Ovary (tissue), 9 donors: ENCODE results near the gene SRP72. TPM values are rescaled to one million over a fixed set of nuclear protein-coding genes. Genes with fewer than 3 reads are reported as not detected.

Source experiments
- DNase-seq, 5 donors: peaks; one replicate each; pipeline ENCODE4 v3.0.0-alpha.2; 2019 to 2020
- H3K27ac ChIP-seq, 2 donors: fragments of 200-600 bp; one replicate each; pipeline versions ENCODE4 v1.5.1 to v1.8.0; 2019 to 2022
- H3K27me3 ChIP-seq: fragments of 200-600 bp; one replicate; pipeline ENCODE4 v1.8.0; 2022
- H3K36me3 ChIP-seq: fragments of 200-600 bp; sonication (generic); one replicate; pipeline ENCODE4 v1.5.1; 2019
- H3K4me1 ChIP-seq: one replicate; pipeline ENCODE4 v1.8.1; 2013; ENCODE audit warnings: mild to moderate bottlenecking, moderate library complexity; ENCODE audit not compliant: insufficient read depth
- H3K4me3 ChIP-seq: fragments of 200-600 bp; sonication (generic); one replicate; pipeline ENCODE4 v1.5.1; 2017
- H3K9me3 ChIP-seq, 2 donors: fragments of 200-600 bp in 1 of 2; sonication (generic) in 1 of 2; one replicate each; pipeline versions ENCODE4 v1.5.1 to v1.8.1; 2013 to 2019; ENCODE audit warnings: mild to moderate bottlenecking in 1 of 2, moderate library complexity in 1 of 2
- EP300 ChIP-seq: sonication (generic); formaldehyde crosslinking; IDR thresholded peaks from one replicate; pipeline ENCODE4 v1.6.1; 2017; ENCODE audit warnings: antibody characterized with exemption
- POLR2A ChIP-seq: fragments of 450-650 bp; IDR thresholded peaks from one replicate; pipeline ENCODE4 v1.6.1; 2017; ENCODE audit warnings: antibody characterized with exemption, mild to moderate bottlenecking, moderate library complexity
- WGBS, 3 donors: extraction: QIAGEN DNeasy Blood & Tissue Kit in 1 of 3; methylation state at CpG; one replicate each; pipeline versions ENCODE4 v1.1.5 to v1.1.7; 2013 to 2017; 5-methylcytosine and 5-hydroxymethylcytosine counted together
- intact Hi-C, 4 donors: fragments of 100-400 bp; cut with DNase I; formaldehyde crosslinking; loops; one replicate each; pipeline versions ENCODE4 v1.11.0 to v1.15.1; 2022 to 2023
- polyA plus RNA-seq, 2 donors: library from polyadenylated mRNA; stranded (reverse); fragments of 200-250 nt in 1 of 2; fragments of 350-450 nt in 1 of 2; fragmentation: Illumina TruSeq in 1 of 2; extraction: RNeasy Lipid Tissue Mini Kit (QIAGEN cat#74804) in 1 of 2; gene quantifications; one replicate each; pipeline ENCODE4 v1.2.3, GENCODE V29; 2013 to 2014
- total RNA-seq, 7 donors: library from RNA; depleted of rRNA in 2 of 7; stranded (reverse); fragments of >200 nt in 2 of 7; fragmentation: NEBNext Ultra II Directional in 3 of 7; extraction: Animal tissue kit (Norgen Biotek cat#: 25700) in 3 of 7; gene quantifications; one replicate each; pipeline versions ENCODE4 v1.1.0 to v1.2.4, GENCODE V29; 2016 to 2023
- TF ChIP-seq, protein P1 (sequence below), 3 donors: fragments of 450-650 bp in 2 of 3; fragments of 200-600 bp in 1 of 3; IDR thresholded peaks; one replicate each; pipeline versions ENCODE4 v1.5.1 to v1.8.0; 2016 to 2022; ENCODE audit warnings: antibody characterized with exemption in 3 of 3, mild to moderate bottlenecking in 1 of 3
- donor health status: DM: no; HTN: no; CAD: no; lungs with moderate emphysema.
- donor health status: DM: no; HTN: no; CAD: no.
- donor health status: Bipolar disorder and iron deficiency.
- donor health status: DM: yes; HTN: yes; CAD: no.
- donor health status: DM: no; HTN: no; CAD: no.
- donor health status: DM: yes; HTN: yes; CAD: no.

The SRP72 gene
- total and polyA plus RNA-seq, 9 donors = 33.8 to 128 (median 86.3) TPM

GRCh38 chr4:56477192-56477702 lies 9.8 kb downstream of the SRP72 start:
- H3K36me3 ChIP-seq = no peaks in the 10 kb centered on the region
- whole genome bisulfite sequencing, 3 donors = 86 to 94% (median 92%) methylated on average over 5 of the region's 5 CpGs
- intact Hi-C loops = no loop called here
- no peak overlapping the region for H3K4me3 ChIP-seq
- H3K27ac ChIP-seq = no peak overlapping the region
- TF ChIP-seq EP300 = no peak
- no peak for TF ChIP-seq POLR2A
- TF ChIP-seq, protein P1, sequence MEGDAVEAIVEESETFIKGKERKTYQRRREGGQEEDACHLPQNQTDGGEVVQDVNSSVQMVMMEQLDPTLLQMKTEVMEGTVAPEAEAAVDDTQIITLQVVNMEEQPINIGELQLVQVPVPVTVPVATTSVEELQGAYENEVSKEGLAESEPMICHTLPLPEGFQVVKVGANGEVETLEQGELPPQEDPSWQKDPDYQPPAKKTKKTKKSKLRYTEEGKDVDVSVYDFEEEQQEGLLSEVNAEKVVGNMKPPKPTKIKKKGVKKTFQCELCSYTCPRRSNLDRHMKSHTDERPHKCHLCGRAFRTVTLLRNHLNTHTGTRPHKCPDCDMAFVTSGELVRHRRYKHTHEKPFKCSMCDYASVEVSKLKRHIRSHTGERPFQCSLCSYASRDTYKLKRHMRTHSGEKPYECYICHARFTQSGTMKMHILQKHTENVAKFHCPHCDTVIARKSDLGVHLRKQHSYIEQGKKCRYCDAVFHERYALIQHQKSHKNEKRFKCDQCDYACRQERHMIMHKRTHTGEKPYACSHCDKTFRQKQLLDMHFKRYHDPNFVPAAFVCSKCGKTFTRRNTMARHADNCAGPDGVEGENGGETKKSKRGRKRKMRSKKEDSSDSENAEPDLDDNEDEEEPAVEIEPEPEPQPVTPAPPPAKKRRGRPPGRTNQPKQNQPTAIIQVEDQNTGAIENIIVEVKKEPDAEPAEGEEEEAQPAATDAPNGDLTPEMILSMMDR (IDR thresholded peaks at IDR 0.05) = no peak
- H3K27me3 ChIP-seq = no peaks in the 10 kb centered on the region
- DNase-seq = no peak
- H3K4me1 ChIP-seq = no peaks in the 10 kb centered on the region
- H3K9me3 ChIP-seq = no peaks in the 10 kb centered on the region

DNA sequence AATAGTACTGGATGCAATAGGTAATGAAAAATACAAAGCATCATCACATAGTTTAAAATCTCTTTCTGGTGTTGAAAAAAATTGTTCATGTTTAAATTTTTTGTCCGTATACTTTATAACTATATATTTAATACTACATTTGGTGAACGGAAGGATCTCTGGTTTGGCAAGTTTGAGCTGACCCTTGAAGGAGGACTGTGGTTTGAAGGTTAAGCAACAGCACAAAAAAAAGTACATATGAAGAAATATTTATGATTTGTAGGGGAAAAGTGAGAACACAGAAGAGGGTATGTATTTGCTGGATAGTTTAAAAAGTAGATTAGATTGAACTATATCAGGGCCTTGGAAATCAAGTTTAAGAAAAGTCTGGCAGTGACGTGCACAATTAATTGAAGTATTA lies 13.3 kb downstream of the SRP72 start:
- TF ChIP-seq, protein P1 (IDR thresholded peaks at IDR 0.05) = no peak
- TF ChIP-seq EP300 (no peak), POLR2A (no peak)
- H3K4me1 ChIP-seq = no peaks in the 10 kb centered on the region
- 87 to 89% (median 87%) methylated on average over 3 of the region's 3 CpGs for WGBS, 3 donors
- H3K36me3 ChIP-seq = no peaks in the 10 kb centered on the region
- intact Hi-C loops = no loop called here
- no peak for DNase-seq
- no peaks in the 10 kb centered on the region for H3K9me3 ChIP-seq
- H3K27me3 ChIP-seq = no peaks in the 10 kb centered on the region
- H3K4me3 ChIP-seq = no peak overlapping the region
- H3K27ac ChIP-seq = no peak overlapping the region

DNA sequence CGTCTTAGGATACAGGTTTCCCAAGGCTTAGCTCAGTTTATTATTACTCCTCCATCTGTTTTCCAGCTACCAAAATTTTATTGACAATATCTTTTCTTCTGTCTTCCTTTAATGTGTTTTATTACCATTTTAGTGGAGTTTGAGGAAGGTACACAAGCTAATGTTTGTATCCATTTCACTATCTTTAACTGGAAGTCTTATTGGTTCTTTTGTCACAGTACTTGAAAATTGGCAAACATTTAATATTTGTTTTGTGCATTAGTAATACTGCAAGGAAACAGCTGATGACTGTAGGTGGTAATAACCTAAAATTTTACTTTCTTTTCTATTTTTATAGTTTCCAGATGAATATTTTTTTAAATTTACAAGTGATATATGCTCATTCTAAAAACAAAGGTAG lies 28.8 kb downstream of the SRP72 start:
- no peak for DNase-seq
- Histone ChIP-seq H3K36me3 (no peaks in the 10 kb centered on the region), H3K27me3 (no peaks in the 10 kb centered on the region), H3K4me1 (no peaks in the 10 kb centered on the region), H3K27ac (no peak overlapping the region), H3K4me3 (no peak overlapping the region), H3K9me3 (no peaks in the 10 kb centered on the region)
- WGBS, 3 donors = 86 to 93% (median 90%) methylated on average over 1 of the region's 1 CpG
- TF ChIP-seq, protein P1 (IDR thresholded peaks at IDR 0.05) = no peak
- TF ChIP-seq POLR2A = no peak
- TF ChIP-seq EP300 = no peak
- intact Hi-C loops = no loop called here

DNA sequence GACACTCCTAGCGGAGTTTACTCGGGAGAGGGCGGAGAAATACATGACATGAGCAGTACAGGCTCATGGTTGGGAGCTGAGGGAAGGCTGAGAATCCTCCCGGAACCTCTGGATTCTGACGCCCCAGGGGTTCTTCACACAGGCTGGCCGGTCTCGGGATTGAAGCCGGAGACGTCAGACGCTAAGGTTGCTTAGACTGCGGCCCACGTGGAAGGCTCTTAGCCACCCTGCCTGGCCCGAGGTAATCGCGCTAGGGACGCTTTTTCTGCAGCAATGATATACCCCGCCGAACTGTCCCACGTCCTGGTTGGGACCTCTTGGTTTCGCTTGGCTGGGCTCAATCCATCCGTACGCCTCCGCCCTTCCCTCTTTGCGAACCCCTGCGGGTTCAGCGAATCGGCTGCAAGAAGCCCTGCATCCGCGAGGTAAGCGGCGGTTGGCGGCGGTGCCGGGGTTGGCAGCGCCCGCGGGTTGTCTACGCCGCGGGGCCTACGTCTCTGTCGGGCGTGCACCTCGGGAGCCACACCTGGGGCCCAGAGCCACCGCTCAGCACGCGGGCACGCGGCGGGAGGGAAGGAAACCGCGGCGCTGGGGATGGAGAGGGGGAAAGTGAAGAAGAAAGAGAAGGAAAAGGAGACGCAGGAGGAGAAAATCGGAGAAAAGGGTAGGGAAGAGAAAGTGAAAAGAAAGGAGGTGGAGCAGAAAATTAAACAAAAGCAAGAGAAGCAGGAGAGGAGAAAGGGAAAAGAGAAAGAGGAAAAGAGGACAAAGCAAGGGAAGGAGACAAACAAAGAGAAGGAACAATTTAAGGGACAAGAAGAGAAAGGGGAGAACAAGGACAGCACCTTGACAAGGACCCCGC lies 38.1 kb downstream of the SRP72 start, which contains the start of gene ARL9:
Gene ARL9, plus strand, starts transcription at position 523 of the 862 bp plus-strand sequence. Its CDS starts 72 bp downstream, at position 595.
- Histone ChIP-seq H3K4me1 (no peaks in the 10 kb centered on the region), H3K36me3 (no peaks in the 10 kb centered on the region), H3K9me3 (no peaks in the 10 kb centered on the region), H3K27me3 (no peaks in the 10 kb centered on the region), H3K4me3 (peak within 1 kb of the TSS; percentile 48), H3K27ac (peak within 1 kb of the TSS in 1 of 2 donors; percentile 29)
- WGBS, 3 donors = 1 to 2% (median 1%) methylated on average over 56 of the region's 56 CpGs
- peak; percentile 48 to 69 (median 49) for DNase-seq
- intact Hi-C loops = no loop called here
- no peak for TF ChIP-seq EP300
- no peak for TF ChIP-seq POLR2A
- TF ChIP-seq, protein P1 (IDR thresholded peaks at IDR 0.05) = no peak
